ENCODE measurements around the gene WDR45. TPM values are rescaled to one million over a fixed set of nuclear protein-coding genes. Genes with fewer than 3 reads are reported as not detected.
A peak's percentile ranks its signal among the peaks of the same experiment; 100 is the strongest.

Gene WDR45
- total and polyA plus RNA-seq, 3 donors from 2014 or later, result 27.1 to 52.0 (median 43.2) TPM

DNA sequence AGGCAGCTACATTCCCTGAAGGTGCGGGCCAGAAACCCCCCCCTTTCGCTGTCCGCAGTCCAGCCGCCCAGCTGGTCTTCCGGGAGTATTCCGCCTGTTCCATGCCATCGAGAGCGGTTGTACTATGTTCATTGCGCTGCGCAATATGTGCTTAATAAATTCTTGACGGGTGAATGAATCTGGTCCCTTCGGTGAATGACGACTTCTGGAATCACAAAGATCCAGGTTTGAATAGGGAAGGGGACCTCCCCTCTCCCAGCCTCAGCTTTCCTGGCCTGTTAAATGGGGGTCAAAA is 35.8 kb downstream of the WDR45 start:
- intact Hi-C loops (cut with DNase I; ENCODE audit: low total_unique reads), result no loop called here
- 25% methylated on average over 10 of the region's 13 CpGs; no CpG with 5 or more reads in 1 of the 2 donors for WGBS, 2 donors
- Histone ChIP-seq H3K27me3 (no peaks in the 10 kb centered on the region), H3K4me3 (no peak overlapping the region), H3K27ac (peak overlapping the region in 1 of 2 donors; percentile 53), H3K4me1 (no peaks in the 10 kb centered on the region), H3K9me3 (no peaks in the 10 kb centered on the region), H3K36me3 (ENCODE audit: low read depth, missing control alignments) (no peaks in the 10 kb centered on the region)
- DNase-seq, result no peak
- TF ChIP-seq, protein P1, sequence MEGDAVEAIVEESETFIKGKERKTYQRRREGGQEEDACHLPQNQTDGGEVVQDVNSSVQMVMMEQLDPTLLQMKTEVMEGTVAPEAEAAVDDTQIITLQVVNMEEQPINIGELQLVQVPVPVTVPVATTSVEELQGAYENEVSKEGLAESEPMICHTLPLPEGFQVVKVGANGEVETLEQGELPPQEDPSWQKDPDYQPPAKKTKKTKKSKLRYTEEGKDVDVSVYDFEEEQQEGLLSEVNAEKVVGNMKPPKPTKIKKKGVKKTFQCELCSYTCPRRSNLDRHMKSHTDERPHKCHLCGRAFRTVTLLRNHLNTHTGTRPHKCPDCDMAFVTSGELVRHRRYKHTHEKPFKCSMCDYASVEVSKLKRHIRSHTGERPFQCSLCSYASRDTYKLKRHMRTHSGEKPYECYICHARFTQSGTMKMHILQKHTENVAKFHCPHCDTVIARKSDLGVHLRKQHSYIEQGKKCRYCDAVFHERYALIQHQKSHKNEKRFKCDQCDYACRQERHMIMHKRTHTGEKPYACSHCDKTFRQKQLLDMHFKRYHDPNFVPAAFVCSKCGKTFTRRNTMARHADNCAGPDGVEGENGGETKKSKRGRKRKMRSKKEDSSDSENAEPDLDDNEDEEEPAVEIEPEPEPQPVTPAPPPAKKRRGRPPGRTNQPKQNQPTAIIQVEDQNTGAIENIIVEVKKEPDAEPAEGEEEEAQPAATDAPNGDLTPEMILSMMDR (IDR thresholded peaks at IDR 0.05), result no peak
- no peak for TF ChIP-seq POLR2A (IDR thresholded peaks at IDR 0.05)

DNA sequence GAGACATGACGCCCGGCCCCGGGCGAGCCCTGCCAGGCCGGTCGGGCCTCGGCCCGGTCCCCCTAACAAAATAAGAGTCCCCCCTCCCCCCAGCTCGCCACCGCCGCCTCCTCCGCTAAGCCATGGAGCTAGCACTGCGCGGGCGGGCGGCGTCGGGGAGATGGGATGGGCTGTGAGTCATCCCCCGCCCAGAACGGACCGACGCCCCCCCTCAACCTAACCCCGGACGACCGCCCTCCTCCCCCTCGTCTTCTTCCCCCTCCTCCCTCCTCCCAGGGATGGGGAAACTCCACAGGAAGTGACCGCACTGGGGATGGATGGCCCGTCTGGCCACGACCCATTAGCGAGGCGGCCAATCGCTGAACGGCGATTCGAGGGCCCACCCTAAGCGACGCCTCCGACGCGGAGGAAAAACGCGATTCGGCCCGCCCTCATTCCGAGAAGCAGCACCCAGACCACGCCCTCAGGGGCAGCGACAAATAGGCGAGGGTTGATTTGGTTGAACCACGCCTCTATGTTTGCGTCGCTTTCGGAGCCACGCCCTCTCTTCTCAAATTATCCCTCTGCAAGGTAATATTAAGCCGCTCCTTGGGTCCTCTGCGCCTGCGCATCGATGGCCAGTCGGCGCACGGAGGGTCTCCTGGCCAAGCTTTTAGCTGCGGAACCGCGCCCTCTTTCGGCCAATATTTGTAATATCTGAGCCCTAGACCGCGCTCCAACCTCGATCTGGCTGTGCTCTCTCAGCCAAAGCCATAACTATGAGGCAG is 36.3 kb downstream of the WDR45 start, which contains the start of gene TFE3:
TSS of gene TFE3 (minus strand) at position 138 of the 767 bp plus-strand sequence. CDS start at position 7, 131 bp downstream.
- Histone ChIP-seq H3K27ac (peak within 1 kb of the TSS; percentile 94 to 98), H3K36me3 (ENCODE audit: low read depth, missing control alignments) (no peaks in the 10 kb centered on the region), H3K4me1 (no peaks in the 10 kb centered on the region), H3K9me3 (no peaks in the 10 kb centered on the region), H3K27me3 (no peaks in the 10 kb centered on the region), H3K4me3 (peak within 1 kb of the TSS; percentile 74 to 91)
- peak; percentile 98 for DNase-seq
- TF ChIP-seq, protein P1 (IDR thresholded peaks at IDR 0.05), result peak; percentile 38 to 82 (median 79)
- TF ChIP-seq POLR2A (IDR thresholded peaks at IDR 0.05), result peak; percentile 49
- 0% methylated on average over 38 of the region's 67 CpGs; no CpG with 5 or more reads in 1 of the 2 donors for WGBS, 2 donors
- intact Hi-C loops (cut with DNase I; ENCODE audit: low total_unique reads), result no loop called here

DNA sequence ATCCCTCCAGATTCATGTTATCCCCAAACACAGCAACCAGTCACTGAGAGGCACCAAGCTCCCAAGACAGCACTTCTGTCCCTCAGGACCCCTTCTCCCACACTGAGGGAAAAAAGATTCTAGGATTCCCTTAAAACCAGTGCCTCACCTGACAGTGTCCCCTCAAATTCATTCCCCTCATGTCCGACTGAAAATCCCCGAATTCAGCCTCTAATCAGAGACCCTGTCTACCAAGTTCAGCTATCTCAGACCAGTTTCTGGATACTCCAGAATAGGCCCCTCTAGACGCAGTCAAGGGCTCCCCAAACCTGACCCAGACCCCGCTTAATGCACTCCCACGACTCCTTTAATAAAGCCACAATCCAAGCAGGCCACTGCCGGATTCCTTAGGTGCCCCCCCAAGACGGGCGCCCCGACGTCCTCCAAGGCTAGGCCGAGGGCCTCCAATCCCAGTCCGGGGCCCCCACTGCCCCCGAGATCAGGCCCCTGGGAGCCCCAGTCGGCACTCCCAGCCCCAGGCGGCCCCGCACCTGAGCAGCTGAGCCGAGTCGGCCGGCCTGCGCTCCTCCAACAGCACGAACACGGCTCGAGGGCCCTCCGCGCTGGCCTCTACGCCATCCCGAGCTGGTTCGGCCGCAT is 37.0 kb downstream of the WDR45 start:
- Histone ChIP-seq H3K27ac (peak overlapping the region; percentile 94 to 98), H3K4me3 (peak overlapping the region; percentile 74 to 91), H3K36me3 (ENCODE audit: low read depth, missing control alignments) (no peaks in the 10 kb centered on the region), H3K4me1 (no peaks in the 10 kb centered on the region), H3K9me3 (no peaks in the 10 kb centered on the region), H3K27me3 (no peaks in the 10 kb centered on the region)
- 0% methylated on average over 15 of the region's 29 CpGs; no CpG with 5 or more reads in 1 of the 2 donors for WGBS, 2 donors
- no peak for DNase-seq
- TF ChIP-seq, protein P1 (IDR thresholded peaks at IDR 0.05), result no peak
- intact Hi-C loops (cut with DNase I; ENCODE audit: low total_unique reads), result no loop called here

- TF ChIP-seq POLR2A (IDR thresholded peaks at IDR 0.05), result no peak
- TF ChIP-seq, protein P1 (IDR thresholded peaks at IDR 0.05), result no peak
- no peaks in the 10 kb centered on the region for H3K36me3 ChIP-seq (ENCODE audit: low read depth, missing control alignments)
- no peak for DNase-seq
- WGBS, 2 donors, result 8% methylated on average over 9 to 10 of the region's 10 CpGs
- H3K27me3 ChIP-seq, result no peaks in the 10 kb centered on the region
- peak overlapping the region; percentile 74 to 91 for H3K4me3 ChIP-seq
- intact Hi-C loops (cut with DNase I; ENCODE audit: low total_unique reads), result no loop called here
- no peaks in the 10 kb centered on the region for H3K9me3 ChIP-seq
- H3K27ac ChIP-seq, result peak overlapping the region; percentile 94 to 98
- H3K4me1 ChIP-seq, result no peaks in the 10 kb centered on the region
Measured at GRCh38 chrX:49041744-49042580, 37.7 kb downstream of the WDR45 start.
